ENCODE data around the gene MORC2.

- TF ChIP-seq EZH2 (IDR thresholded peaks at IDR 0.05; ENCODE audit: borderline replicate concordance, low read depth, low read length, poor library complexity, severe bottlenecking) = no peak
- TF ChIP-seq CTCF (conservative IDR thresholded peaks at IDR 0.05; ENCODE audit: low read depth, low read length) = no peak
These were observed 35.1 kb downstream of the MORC2 start for GRCh38 chr22:30933457-30933856.

Measured in A673 (cell line).